ENCODE measurements around the gene FRS2.

DNA sequence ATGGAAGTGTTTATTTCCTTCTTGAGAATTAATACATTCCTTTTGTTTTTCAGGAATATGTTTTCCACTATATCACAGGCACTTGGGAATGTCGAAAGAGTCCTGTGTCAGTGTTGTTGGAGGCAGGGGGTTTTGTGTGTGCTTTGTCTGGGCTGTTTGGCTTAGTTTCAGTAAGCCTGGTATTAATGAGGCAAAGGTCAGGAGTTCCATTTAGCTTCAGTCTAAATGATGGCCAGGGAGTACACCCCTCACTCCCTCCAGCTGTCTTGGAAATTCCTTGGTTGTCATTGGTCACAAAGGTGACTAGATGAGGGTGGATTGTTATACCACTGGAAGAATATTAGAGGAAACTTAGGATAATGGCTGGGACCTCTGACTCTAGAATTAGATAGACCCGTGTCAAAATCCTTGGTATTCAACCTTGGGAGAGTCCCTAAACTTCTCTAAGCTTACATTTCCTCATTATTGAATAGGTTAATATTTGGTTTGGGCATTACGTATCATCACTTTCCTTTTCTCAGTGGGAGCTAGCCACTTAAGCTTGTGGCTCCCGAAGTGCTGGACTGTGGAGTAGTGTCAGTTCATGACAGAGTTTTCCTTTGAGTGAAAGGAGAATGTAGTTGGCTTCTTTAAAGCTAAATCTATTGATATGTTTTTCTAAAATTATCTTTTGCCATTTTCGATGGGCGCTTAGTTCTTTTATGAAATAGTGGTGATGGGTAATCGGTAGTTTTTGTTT lies 5.2 kb downstream of the FRS2 start:
- TF ChIP-seq, protein P1, sequence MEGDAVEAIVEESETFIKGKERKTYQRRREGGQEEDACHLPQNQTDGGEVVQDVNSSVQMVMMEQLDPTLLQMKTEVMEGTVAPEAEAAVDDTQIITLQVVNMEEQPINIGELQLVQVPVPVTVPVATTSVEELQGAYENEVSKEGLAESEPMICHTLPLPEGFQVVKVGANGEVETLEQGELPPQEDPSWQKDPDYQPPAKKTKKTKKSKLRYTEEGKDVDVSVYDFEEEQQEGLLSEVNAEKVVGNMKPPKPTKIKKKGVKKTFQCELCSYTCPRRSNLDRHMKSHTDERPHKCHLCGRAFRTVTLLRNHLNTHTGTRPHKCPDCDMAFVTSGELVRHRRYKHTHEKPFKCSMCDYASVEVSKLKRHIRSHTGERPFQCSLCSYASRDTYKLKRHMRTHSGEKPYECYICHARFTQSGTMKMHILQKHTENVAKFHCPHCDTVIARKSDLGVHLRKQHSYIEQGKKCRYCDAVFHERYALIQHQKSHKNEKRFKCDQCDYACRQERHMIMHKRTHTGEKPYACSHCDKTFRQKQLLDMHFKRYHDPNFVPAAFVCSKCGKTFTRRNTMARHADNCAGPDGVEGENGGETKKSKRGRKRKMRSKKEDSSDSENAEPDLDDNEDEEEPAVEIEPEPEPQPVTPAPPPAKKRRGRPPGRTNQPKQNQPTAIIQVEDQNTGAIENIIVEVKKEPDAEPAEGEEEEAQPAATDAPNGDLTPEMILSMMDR (IDR thresholded peaks at IDR 0.05), result no peak
- no peak for TF ChIP-seq POLR2A (IDR thresholded peaks at IDR 0.05)
